Hindlimb muscle (tissue), 1 donor: ENCODE results near the gene PCDHA10. TPM values are rescaled to one million over a fixed set of nuclear protein-coding genes. Genes with fewer than 3 reads are reported as not detected.
"Not testable (repeated sequence)": the region's sequence is repeated elsewhere in the genome, so short reads cannot be mapped to it uniquely, and the experiment has no call there.

Source experiments
- DNase-seq: peaks from one replicate; pipeline ENCODE4 v3.0.0-alpha.2; 2013
- polyA plus RNA-seq: library from polyadenylated mRNA; unstranded; fragments of 120-200 nt; gene quantifications from one replicate; pipeline ENCODE4 v1.2.1, GENCODE V29; 2013; ENCODE audit not compliant: insufficient read length

PCDHA10 gene
- polyA plus RNA-seq, 1 donor, result 0.25 TPM

GRCh38 chr5:140842798-140843733, 12.6 kb upstream of the PCDHA10 start:
- no peak for DNase-seq

GRCh38 chr5:140848139-140849102, 7.3 kb upstream of the PCDHA10 start, which contains the start of gene PCDHA9:
Gene PCDHA9, plus strand, starts transcription at chr5:140848382. Its CDS starts 114 bp downstream, at chr5:140848496.
- DNase-seq, result not testable (repeated sequence)

GRCh38 chr5:140849831-140850634, 5.7 kb upstream of the PCDHA10 start:
- not testable (repeated sequence) for DNase-seq

GRCh38 chr5:140857177-140857986, 1.7 kb downstream of the PCDHA10 start:
- DNase-seq, result no peak

DNA sequence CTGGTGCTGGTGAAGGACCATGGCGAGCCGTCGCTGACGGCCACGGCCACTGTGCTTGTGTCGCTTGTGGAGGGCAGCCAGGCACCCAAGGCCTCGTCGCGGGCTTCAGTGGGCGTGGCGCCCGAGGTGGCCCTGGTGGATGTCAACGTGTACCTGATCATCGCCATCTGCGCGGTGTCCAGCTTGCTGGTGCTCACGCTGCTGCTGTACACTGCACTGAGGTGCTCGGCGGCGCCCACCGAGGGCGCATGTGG, 2.2 kb downstream of the PCDHA10 start:
- no peak for DNase-seq

- no peak for DNase-seq
Observed at GRCh38 chr5:140862441-140863295, 7.0 kb downstream of the PCDHA10 start.

GRCh38 chr5:140868721-140869554, 13.2 kb downstream of the PCDHA10 start, which contains the start of gene PCDHA11:
Gene PCDHA11, plus strand, starts transcription at chr5:140868957. Its CDS starts 147 bp downstream, at chr5:140869104.
- peak; percentile 2 for DNase-seq

GRCh38 chr5:140869555-140869886, 13.8 kb downstream of the PCDHA10 start:
- DNase-seq, result no peak

- no peak for DNase-seq
Observed at GRCh38 chr5:140870221-140871201, 14.8 kb downstream of the PCDHA10 start.

GRCh38 chr5:140875085-140876065, 19.7 kb downstream of the PCDHA10 start, which contains the start of gene PCDHA12:
Gene PCDHA12, plus strand, starts transcription at chr5:140875308. Its CDS starts 165 bp downstream, at chr5:140875473.
- DNase-seq, result no peak

DNA sequence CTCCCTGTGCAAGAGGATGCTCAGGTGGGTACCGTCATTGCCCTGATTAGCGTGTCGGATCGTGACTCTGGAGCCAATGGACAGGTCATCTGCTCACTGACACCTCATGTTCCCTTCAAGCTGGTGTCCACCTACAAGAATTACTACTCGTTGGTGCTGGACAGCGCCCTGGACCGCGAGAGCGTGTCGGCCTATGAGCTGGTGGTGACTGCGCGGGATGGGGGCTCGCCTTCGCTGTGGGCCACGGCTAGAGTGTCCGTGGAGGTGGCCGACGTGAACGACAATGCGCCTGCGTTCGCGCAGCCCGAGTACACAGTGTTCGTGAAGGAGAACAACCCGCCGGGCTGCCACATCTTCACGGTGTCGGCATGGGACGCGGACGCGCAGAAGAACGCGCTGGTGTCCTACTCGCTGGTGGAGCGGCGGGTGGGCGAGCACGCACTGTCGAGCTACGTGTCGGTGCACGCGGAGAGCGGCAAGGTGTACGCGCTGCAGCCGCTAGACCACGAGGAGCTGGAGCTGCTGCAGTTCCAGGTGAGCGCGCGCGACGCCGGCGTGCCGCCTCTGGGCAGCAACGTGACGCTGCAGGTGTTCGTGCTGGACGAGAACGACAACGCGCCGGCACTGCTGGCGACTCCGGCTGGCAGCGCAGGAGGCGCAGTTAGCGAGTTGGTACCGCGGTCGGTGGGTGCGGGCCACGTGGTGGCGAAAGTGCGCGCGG, 21.0 kb downstream of the PCDHA10 start:
- DNase-seq, result not testable (repeated sequence)

DNA sequence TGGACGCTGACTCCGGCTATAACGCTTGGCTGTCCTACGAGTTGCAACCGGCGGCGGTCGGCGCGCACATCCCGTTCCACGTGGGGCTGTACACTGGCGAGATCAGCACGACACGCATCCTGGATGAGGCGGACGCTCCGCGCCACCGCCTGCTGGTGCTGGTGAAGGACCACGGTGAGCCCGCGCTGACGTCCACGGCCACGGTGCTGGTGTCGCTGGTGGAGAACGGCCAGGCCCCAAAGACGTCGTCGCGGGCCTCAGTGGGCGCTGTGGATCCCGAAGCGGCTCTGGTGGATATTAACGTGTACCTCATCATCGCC, 21.5 kb downstream of the PCDHA10 start:
- DNase-seq, result no peak

DNA sequence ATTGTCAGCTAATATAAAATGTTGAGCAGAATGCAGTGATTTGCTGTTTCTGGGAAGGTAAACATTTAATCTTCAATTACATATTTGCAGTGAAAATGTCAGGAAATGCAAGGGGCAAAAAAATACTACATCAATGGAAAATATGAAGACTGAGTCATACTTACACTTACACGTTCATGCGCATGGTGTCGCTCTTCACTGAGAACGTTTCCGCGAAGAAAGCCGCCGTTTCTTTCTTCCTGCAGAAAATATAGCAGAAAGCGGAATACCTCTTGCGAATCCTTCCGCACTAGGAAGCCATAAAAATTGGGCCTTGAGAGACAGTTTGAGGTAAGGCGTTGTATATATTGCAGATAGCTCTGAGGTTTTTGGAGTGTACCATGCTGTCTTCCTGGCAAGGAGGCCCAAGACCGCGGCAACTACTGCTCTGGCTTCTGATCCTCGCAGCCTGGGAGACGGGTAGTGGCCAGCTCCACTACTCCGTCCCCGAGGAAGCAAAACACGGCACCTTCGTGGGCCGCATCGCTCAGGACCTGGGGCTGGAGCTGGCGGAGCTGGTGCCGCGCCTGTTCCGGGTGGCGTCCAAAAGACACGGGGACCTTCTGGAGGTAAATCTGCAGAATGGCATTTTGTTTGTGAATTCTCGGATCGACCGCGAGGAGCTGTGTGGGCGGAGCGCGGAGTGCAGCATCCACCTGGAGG, 26.3 kb downstream of the PCDHA10 start, which contains the start of gene PCDHA13:
TSS of gene PCDHA13 (plus strand) at position 236 of the 702 bp plus-strand sequence. CDS start at position 381, 145 bp downstream.
- no peak for DNase-seq

- no peak for DNase-seq
Observed at GRCh38 chr5:140882591-140882899, 26.8 kb downstream of the PCDHA10 start.

- no peak for DNase-seq
Observed at GRCh38 chr5:140883373-140883772, 27.7 kb downstream of the PCDHA10 start.
